OCI-LY7 (cell line): ENCODE measurements around the gene MYCT1. TPM values are rescaled to one million over a fixed set of nuclear protein-coding genes. Genes with fewer than 3 reads are reported as not detected.
A peak's percentile ranks its signal among the peaks of the same experiment; 100 is the strongest.

Source experiments
- BruUV-seq: library from RNA; stranded (reverse); fragments of 400-500 nt; replicated peaks from 2 replicates; lab custom pipeline; 2021; lab: Mats Ljungman, UMichigan
- CTCF ChIA-PET: fragments of 300-600 bp; sonication (Branson Sonifier 250); formaldehyde crosslinking; loops from one replicate; lab custom pipeline; 2022; ENCODE audit warnings: antibody characterized with exemption; ENCODE audit not compliant: unreplicated experiment; lab: Charles Lee
- POLR2A ChIA-PET: fragments of 300-600 bp; sonication (Branson Sonifier 250); formaldehyde crosslinking; loops from one replicate; lab custom pipeline; 2022; ENCODE audit warnings: antibody characterized with exemption; lab: Charles Lee
- DNase-seq: peaks from one replicate; pipeline ENCODE4 v3.0.0-alpha.2; 2015; ENCODE audit warnings: low spot score
- H2AFZ ChIP-seq: fragments of 200-600 bp; sonication (generic), shearing (Covaris generic); 2 replicates; pipeline ENCODE4 v1.6.1; 2014; ENCODE audit warnings: mild to moderate bottlenecking, antibody characterized with exemption, low read length, moderate library complexity
- H3K27ac ChIP-seq: fragments of 200-600 bp; sonication (generic); 2 replicates; pipeline ENCODE4 v1.5.1; 2014; ENCODE audit warnings: mixed run types, low read depth, mild to moderate bottlenecking, moderate library complexity, low read length, inconsistent platforms; ENCODE audit not compliant: poor library complexity, severe bottlenecking
- H3K36me3 ChIP-seq: fragments of 200-600 bp; sonication (generic); 2 replicates; pipeline ENCODE4 v1.6.1; 2014; ENCODE audit warnings: mild to moderate bottlenecking, antibody characterized with exemption, low read length, moderate library complexity, mixed read lengths; ENCODE audit not compliant: insufficient read depth
- H3K4me1 ChIP-seq: fragments of 200-600 bp; sonication (generic); 2 replicates; pipeline ENCODE4 v1.5.1; 2014; ENCODE audit warnings: mild to moderate bottlenecking, low read length; ENCODE audit not compliant: insufficient read depth, poor library complexity, severe bottlenecking
- H3K4me2 ChIP-seq: fragments of 200-600 bp; sonication (generic); 2 replicates; pipeline ENCODE4 v1.6.1; 2014; ENCODE audit warnings: mild to moderate bottlenecking, low read length
- H3K4me3 ChIP-seq: fragments of 200-600 bp; sonication (generic); 2 replicates; pipeline ENCODE4 v1.5.1; 2014; ENCODE audit warnings: mild to moderate bottlenecking, low read depth, low read length; ENCODE audit not compliant: poor library complexity, severe bottlenecking
- H3K79me2 ChIP-seq: fragments of 200-600 bp; sonication (generic); 2 replicates; pipeline ENCODE4 v1.6.1; 2016; ENCODE audit warnings: low read depth, mild to moderate bottlenecking, low read length, moderate library complexity, mixed read lengths; ENCODE audit not compliant: insufficient read depth
- H3K9me2 ChIP-seq: fragments of 200-600 bp; sonication (generic); 2 replicates; pipeline ENCODE4 v1.6.1; 2016; ENCODE audit warnings: mild to moderate bottlenecking, low read length, mixed read lengths; ENCODE audit not compliant: insufficient read depth
- H3K9me3 ChIP-seq: fragments of 200-600 bp; sonication (generic); 2 replicates; pipeline ENCODE4 v1.6.1; 2014; ENCODE audit warnings: mild to moderate bottlenecking, mixed run types, low read length, mixed read lengths
- H4K20me1 ChIP-seq: fragments of 200-600 bp; sonication (generic); 2 replicates; pipeline ENCODE4 v1.6.1; 2014; ENCODE audit warnings: mild to moderate bottlenecking, antibody characterized with exemption, low read length, moderate library complexity, mixed read lengths; ENCODE audit not compliant: insufficient read depth
- EZH2phosphoT487 ChIP-seq: fragments of 200-600 bp; sonication (generic); IDR thresholded peaks from 2 replicates; pipeline ENCODE4 v1.6.1; 2018; ENCODE audit warnings: low read depth, borderline replicate concordance, mild to moderate bottlenecking, mixed run types, antibody characterized with exemption, low read length, moderate library complexity, mixed read lengths
- intact Hi-C: fragments of 100-400 bp; cut with micrococcal nuclease; formaldehyde crosslinking; loops from one replicate; pipeline ENCODE4 v1.10.0; 2022; ENCODE audit not compliant: unreplicated experiment
- total RNA-seq, 2 experiments: library from RNA; depleted of rRNA in 1 of 2; stranded (reverse); fragments of >200 nt in 1 of 2; shearing (Covaris generic) in 1 of 2; gene quantifications; 2 replicates each; pipeline ENCODE4 v1.2.3, GENCODE V29; 2014 to 2022
- TF ChIP-seq, protein P1 (sequence below): fragments of 200-600 bp; sonication (generic); conservative IDR thresholded peaks from 2 replicates; pipeline ENCODE4 v1.5.1; 2014; ENCODE audit warnings: mild to moderate bottlenecking, antibody characterized with exemption, low read length, moderate library complexity, mixed read lengths

The MYCT1 gene
- total RNA-seq, 2 experiments from 2014 or later, result 0.47 to 3.5 TPM

GRCh38 chr6:152661776-152662175 is 35.9 kb upstream of the MYCT1 start:
- intact Hi-C loops, result no loop called here

GRCh38 chr6:152669895-152670294 is 27.8 kb upstream of the MYCT1 start:
- Histone ChIP-seq H3K36me3 (no peaks in the 10 kb centered on the region), H3K79me2 (no peaks in the 10 kb centered on the region), H3K9me3 (no peaks in the 10 kb centered on the region), H3K4me3 (no peak overlapping the region), H3K4me1 (peaks cover 14% of the 10 kb centered on the region), H3K27ac (no peak overlapping the region), H2AFZ (no peak overlapping the region), H3K9me2 (0 out of 2 replicates have a peak, but pooled peaks cover 4% of the 10 kb centered on the region), H3K4me2 (no peak overlapping the region), H4K20me1 (no peaks in the 10 kb centered on the region)
- ChIA-PET CTCF (interaction anchor here (1.5 kb wide), 1 partner anchor 118 kb away, joined by 3 read pairs; no protein-coding TSS in a partner anchor), POLR2A (interaction anchor here (0.5 to 1.6 kb wide), 2 partner anchors 10 to 66 kb away, joined by 3 to 7 read pairs; no protein-coding TSS in a partner anchor)
- no peak for TF ChIP-seq EZH2phosphoT487
- TF ChIP-seq, protein P1, sequence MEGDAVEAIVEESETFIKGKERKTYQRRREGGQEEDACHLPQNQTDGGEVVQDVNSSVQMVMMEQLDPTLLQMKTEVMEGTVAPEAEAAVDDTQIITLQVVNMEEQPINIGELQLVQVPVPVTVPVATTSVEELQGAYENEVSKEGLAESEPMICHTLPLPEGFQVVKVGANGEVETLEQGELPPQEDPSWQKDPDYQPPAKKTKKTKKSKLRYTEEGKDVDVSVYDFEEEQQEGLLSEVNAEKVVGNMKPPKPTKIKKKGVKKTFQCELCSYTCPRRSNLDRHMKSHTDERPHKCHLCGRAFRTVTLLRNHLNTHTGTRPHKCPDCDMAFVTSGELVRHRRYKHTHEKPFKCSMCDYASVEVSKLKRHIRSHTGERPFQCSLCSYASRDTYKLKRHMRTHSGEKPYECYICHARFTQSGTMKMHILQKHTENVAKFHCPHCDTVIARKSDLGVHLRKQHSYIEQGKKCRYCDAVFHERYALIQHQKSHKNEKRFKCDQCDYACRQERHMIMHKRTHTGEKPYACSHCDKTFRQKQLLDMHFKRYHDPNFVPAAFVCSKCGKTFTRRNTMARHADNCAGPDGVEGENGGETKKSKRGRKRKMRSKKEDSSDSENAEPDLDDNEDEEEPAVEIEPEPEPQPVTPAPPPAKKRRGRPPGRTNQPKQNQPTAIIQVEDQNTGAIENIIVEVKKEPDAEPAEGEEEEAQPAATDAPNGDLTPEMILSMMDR, result peak; percentile 82
- intact Hi-C loops, result loop anchor here (1.0 kb wide), 1 partner anchor 118 kb away; no protein-coding TSS in a partner anchor
- DNase-seq, result peak; percentile 53
- BruUV-seq, result no TSS peak

More at GRCh38 chr6:152661776-152662175, 35.9 kb upstream of the MYCT1 start:
- H3K4me1 ChIP-seq, result peaks cover 10% of the 10 kb centered on the region
- CTCF ChIA-PET, result no interaction called here
- POLR2A ChIA-PET, result interaction anchor here (0.6 kb wide), 1 partner anchor 349 kb away, joined by 5 read pairs; no protein-coding TSS in a partner anchor
- no peak overlapping the region for H3K27ac ChIP-seq
- no peak for DNase-seq
- H4K20me1 ChIP-seq, result no peaks in the 10 kb centered on the region
- no peak overlapping the region for H2AFZ ChIP-seq
- no TSS peak for BruUV-seq
- H3K9me2 ChIP-seq, result 0 out of 2 replicates have a peak, but pooled peaks cover 2% of the 10 kb centered on the region
- no peak for TF ChIP-seq EZH2phosphoT487
- TF ChIP-seq, protein P1, result no peak
- H3K9me3 ChIP-seq, result no peaks in the 10 kb centered on the region
- H3K79me2 ChIP-seq, result no peaks in the 10 kb centered on the region
- H3K36me3 ChIP-seq, result no peaks in the 10 kb centered on the region
- H3K4me3 ChIP-seq, result no peak overlapping the region
- peak overlapping the region; percentile 37; the same call in 1 of the 2 replicates for H3K4me2 ChIP-seq

GRCh38 chr6:152671171-152671570 is 26.5 kb upstream of the MYCT1 start:
- DNase-seq, result no peak
- peak overlapping the region; percentile 65 for H2AFZ ChIP-seq
- POLR2A ChIA-PET, result interaction anchor here (0.6 to 2.8 kb wide), 7 partner anchors 8 to 176 kb away, joined by 3 to 15 read pairs (median 6); no protein-coding TSS in a partner anchor
- CTCF ChIA-PET, result interaction anchor here (1.5 kb wide), 1 partner anchor 120 kb away, joined by 3 read pairs; no protein-coding TSS in a partner anchor
- TF ChIP-seq, protein P1, result no peak
- TF ChIP-seq EZH2phosphoT487, result no peak
- H3K4me3 ChIP-seq, result no peak overlapping the region
- intact Hi-C loops, result no loop called here
- peak overlapping the region; percentile 28; the same call in 1 of the 2 replicates for H3K4me2 ChIP-seq
- no peaks in the 10 kb centered on the region for H3K79me2 ChIP-seq
- H3K27ac ChIP-seq, result no peak overlapping the region
- BruUV-seq, result no TSS peak
- no peaks in the 10 kb centered on the region for H3K9me3 ChIP-seq
- H3K4me1 ChIP-seq, result peaks cover 16% of the 10 kb centered on the region
- H4K20me1 ChIP-seq, result no peaks in the 10 kb centered on the region
- H3K36me3 ChIP-seq, result no peaks in the 10 kb centered on the region
- H3K9me2 ChIP-seq, result 0 out of 2 replicates have a peak, but pooled peaks cover 4% of the 10 kb centered on the region
